ENCODE measurements around the gene ZNF345.

The ZNF345 gene

DNA sequence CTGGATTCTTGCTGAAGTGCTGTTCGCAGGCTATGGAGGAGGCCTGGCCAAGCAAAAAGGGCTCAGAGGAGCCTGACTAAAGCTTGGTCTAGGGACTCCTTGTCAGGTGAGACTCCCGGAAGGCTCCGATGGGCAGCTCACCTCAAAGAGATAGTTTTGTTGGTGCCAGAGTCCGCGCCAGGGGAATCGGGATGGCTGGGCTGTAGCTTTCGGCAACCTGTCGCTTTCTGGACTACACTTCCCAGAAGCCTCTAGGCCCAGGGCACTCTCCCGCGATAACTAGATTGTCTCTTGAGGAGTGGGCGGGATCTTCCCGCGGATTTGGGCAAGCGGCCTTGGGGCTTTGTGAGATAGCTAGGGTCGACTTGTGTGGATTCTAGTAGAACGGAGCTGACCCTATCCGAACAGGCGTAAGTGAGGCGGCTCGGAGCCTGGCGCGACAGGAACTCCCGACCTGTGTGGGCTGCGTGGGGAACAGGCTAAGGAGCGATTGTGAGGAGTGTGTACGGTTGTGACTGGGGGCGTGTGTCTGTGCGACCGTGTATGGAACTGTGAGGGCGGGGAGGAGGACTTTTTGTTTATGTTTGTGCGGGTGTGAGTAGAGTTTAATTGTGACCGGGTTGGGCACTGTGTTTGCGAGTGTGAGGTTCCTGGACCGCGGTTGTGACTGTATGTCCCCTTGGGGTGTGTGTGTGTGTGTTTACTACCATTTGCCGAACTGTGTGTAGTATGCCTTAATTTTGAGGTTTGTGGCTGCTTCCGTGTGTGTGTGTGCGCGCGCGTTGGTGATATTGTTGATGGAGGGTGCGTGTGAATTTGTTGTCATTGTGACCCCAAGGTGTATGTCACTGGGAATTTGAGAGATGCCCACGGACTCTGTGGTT lies at the start of gene ZNF345:
ZNF345 (plus strand) TSS at position 318 of the 884 bp plus-strand sequence. CDS start 25,955 bp downstream, outside the sequence.
- peak; percentile 84 to 93 for DNase-seq

DNA sequence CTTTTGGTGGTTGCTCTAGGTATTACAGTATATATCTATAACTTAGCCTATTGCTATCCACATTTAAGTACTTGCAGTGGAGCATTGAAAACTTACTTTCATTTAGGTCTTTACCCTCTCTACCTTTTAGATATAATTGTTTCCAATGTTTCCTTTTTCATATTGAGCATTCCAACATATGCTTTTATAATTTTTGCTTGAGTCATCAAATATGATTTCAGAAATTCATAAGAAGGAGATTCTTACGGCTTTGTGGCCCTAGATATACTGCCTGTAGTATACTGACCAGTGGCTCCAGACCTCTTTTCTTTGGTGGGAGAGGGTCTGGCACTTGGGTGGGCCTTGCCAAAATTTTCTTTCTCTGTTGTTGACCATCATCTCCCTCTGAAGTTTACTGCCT lies 45.3 kb upstream of the ZNF345 start:
- DNase-seq = no peak

DNA sequence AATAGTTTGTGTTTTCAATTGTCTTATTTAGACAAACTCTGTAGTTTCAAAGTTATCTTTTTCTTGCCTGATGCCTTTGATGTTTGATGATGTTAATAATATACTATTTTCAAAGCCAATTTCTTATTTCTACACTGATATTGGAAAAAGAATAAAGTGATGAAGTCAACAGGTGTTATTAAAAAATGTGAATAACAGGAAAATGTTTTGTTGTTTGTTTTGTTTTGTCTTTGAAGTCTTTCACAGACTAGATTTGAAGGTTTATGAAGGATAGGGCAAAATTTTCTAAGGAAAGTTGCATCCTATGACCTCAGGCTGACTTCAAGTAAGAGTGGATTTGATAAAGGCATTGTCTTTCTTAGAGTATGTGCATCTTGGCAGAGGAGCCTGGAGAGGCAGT lies 43.6 kb upstream of the ZNF345 start:
- DNase-seq = no peak

DNA sequence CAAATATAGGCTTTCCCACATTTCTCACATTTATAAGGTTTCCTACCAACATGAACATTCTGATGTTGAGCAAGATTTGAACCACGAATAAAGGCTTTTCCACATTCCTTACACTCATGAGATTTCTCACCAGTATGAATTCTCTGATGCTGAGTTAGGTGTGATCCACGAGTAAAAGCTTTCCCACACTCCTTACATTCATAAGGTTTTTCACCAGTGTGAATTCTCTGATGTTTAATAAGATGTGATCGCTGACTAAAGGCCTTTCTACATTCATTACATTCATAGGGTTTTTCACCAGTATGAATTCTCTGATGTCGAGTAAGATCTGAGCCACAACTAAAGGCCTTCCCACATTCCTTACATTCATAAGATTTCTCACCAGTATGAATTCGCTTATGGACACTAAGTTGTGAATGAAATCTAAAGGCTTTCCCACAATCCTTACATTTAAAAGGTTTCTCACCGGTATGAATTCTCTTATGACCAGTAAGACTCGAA lies 31.5 kb upstream of the ZNF345 start:
- no peak for DNase-seq

DNA sequence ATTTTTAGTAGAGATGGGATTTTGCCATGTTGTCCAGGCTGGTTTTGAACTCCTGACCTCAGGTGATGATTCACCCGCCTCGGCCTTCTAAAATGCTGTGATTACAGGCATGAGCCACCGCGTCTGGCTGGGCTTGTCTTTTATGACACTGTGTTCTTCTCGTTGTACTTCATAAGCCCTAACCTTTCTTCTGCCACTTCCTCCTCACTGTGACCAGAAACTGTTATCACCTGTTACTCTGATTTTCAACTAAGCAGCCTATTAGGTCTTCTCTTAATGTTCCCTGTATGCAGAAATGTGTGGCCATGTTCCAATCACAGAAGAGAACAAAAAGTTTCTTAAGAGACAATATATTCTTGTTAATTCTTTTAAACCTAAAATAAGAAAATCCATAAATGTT lies 28.9 kb upstream of the ZNF345 start:
- DNase-seq = no peak

DNA sequence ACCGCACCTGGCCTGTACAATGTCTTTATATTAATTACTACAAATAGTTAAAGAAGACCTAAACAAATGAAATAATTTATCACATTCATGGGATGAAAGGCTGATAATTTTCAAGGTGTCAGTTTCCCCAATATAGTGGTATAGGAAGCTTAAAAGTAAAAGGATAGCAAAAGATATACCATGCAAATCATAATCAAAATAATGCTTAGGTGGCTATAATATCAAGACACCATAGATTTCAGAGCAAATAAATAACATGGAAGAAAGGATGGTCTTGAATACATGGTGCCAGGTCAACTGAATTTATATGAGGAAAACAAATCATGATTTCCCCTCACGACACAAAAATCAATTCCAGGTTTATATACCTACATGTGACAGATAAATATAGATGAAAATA lies 17.2 kb upstream of the ZNF345 start:
- no peak for DNase-seq

DNA sequence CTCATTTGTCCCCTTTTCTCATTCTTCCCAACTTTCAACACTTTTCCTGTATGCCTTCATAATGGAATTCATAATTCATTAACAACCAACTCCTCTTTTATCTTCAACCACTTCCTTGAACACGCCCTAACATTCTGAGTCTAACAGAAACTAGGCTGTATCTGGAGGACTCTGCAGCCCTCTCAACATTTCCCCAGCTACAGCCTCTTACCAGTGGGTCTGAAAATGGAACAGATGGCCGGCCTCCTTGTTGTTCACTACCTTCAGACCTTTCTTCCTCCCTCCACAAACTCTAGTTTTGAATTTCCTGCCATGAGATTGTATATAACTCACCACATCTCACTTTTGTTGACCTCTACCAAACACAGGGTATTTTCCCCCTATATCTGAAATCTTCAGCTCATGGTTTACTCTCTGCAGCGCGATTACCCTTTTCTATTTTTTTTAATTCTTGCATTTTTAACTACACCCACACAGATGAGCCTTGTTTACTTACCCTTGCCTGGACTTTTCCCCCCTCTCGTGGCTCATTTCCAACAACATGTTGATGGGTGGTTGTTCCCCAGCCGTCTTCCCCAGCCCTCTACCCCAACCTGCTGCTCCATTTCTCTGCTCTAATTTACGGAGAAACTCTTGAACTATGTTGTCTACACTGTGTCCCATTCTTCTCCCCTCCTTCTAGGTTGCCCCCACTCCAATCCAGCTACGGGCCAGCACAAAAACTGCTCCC lies 13.3 kb upstream of the ZNF345 start:
- no peak for DNase-seq

DNA sequence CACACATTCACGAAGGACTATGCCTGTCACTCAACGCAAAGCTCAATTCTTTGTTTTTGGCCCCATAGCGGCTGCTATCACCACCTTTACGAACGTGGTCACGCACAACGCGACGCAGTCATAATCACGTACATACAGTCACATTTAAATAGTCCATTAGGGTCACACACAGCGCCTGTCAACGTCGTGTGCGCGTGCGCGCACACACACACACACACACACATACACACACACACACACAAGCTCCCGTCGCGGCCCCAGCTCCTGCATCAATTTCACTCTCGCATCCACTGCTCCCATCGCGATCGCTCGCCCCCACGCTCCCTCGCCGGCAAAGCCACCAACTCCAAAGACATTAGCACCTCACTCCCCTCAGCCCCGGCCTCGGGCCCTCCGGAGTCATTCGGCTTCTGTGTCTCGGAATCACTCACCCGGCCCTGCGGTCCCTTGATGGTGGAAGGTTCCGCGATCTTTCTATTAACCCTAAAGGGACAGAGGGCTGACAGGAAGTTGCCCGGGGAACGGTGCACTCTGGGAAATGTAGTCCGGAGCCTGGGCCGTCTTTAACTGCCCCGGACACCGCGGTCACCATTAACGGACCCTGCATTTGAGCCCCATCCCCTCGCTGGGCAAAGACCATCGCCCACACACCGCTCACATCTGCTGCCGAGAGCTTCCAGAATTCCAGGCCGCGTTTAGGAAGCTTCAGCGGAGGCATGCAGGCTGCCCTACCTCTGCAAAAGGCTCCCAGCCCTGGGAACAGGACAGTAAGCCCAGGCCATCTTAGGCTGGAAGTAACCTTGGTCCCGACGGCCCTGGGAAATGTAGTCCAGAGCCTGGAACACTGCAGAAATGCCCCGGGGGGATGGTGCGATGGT lies 12.5 kb upstream of the ZNF345 start, which contains the start of gene ZNF790:
ZNF790 (minus strand) TSS at position 482 of the 878 bp plus-strand sequence. CDS start 12,768 bp downstream, outside the sequence.
- DNase-seq = peak; percentile 79 to 90

DNA sequence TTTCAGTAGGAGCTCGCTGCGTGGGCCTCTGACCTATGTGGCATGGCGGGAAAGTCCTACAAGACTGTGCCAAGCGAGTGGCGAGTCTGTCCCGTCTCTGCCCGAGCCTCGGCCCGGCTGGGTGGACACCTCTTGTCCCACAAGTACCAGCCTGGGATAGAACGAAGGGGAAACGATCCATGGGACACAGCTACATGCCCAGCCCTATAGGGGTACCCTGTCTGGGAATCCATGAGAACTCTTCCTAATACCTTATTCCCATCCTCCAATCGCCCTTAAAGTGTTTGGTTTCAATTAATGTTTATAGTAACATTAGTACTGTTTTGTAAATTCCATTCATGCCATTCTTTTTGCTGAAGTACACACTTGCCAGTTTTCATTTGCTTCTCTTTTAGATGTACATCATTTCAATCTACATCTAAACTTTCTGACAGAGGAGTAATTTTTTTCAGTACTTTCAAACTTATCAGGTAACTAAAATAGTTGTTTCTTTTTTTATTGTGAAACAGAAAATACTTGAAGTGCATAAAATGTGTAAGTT lies 11.8 kb upstream of the ZNF345 start:
- DNase-seq = no peak

DNA sequence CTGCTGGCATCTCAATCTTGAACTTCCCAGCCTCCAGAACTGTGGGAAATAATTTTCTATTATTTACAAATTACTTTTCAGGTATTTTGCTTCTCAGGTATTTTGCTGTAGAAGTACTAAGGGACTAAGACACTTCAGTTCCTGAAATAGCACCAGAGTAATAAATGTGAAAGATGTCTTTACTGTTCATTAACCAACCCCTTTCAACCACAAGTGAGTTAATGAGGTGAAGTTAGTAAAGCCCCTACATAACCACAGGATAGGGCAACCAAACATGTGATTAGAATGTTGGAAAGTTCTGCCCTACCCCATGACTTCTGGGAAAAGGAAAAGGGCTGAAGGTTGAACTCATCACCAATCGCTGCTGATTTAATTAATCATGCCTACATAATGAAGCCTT lies 2.7 kb upstream of the ZNF345 start:
- no peak for DNase-seq

DNA sequence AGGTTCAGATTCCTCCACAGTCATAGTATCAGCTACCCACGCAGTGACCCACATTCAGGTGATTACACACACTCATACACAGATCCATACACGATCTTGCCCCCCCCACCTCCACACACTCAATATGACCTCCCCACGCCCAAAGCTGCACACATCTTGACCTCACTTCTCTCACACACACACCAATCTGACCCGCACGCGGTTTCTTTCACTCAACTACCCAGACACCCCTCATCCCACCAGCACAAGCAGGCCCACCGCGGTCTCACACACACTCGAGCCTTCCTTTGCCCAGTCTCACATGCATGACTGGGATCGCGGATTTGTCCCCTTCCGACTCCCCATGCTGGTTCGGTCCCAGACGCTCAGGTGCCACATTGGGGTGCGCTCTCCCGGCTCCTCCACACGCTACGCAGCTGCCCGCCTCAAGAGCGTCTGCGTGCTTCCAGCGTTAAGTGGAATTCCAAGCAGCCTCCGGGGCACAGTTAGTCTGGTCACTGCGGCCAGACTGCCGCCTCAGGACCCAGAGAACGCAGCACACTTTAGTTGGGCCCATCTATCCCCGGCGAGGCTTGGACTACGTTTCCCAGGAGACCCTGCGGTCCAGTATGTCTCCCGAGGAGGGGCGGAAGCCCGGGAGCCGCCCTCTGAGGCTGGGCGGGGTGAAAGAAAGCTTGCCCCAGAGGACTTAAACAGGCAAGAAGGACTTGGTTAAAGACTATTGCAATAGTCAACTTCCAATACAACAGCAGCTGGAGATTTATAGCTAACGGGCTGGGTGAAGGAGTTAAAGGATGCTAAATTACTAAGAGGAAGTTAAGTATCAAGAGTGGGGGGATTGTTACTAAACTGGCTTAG lies 746 bp upstream of the ZNF345 start:
- peak; percentile 74 to 88 for DNase-seq

DNA sequence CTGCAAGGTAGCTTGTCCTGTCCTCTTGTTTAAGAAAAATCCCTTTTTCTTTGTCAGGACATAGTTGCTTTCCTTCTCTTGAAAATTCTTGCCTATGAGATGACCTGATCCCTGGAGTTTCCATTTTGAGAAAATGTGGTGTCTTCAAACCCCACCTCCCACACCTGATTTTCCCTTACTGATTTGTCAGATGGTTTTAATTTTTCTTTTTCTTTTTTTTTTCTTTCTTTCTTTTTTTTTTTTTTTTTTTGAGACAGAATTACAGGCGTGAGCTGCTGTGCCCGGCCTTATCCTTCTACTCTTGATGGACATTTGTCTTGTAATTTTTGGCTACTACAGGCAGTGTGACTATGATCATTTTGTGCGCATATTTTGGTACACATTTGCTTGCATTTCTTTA lies 1.2 kb downstream of the ZNF345 start:
- no peak for DNase-seq

DNA sequence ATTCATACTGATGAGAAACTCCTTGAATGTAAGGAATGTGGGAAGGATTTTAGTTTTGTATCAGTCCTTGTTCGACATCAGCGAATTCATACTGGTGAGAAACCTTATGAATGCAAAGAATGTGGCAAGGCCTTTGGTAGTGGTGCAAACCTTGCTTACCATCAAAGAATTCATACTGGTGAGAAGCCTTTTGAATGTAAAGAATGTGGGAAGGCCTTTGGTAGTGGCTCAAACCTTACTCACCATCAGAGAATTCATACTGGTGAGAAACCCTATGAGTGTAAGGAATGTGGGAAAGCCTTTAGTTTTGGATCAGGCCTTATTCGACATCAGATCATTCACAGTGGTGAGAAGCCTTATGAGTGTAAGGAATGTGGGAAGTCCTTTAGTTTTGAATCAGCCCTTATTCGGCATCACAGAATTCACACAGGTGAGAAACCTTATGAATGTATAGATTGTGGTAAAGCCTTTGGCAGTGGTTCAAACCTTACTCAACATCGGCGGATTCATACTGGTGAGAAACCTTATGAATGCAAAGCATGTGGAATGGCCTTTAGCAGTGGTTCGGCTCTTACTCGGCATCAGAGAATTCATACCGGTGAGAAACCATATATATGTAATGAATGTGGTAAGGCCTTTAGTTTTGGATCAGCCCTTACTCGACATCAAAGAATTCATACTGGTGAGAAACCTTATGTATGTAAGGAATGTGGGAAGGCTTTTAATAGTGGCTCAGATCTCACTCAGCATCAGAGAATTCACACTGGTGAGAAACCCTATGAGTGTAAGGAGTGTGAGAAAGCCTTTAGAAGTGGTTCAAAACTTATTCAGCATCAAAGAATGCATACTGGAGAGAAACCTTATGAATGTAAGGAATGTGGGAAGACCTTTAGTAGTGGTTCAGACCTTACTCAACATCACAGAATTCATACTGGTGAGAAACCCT lies 26.6 kb downstream of the ZNF345 start:
- no peak for DNase-seq

DNA sequence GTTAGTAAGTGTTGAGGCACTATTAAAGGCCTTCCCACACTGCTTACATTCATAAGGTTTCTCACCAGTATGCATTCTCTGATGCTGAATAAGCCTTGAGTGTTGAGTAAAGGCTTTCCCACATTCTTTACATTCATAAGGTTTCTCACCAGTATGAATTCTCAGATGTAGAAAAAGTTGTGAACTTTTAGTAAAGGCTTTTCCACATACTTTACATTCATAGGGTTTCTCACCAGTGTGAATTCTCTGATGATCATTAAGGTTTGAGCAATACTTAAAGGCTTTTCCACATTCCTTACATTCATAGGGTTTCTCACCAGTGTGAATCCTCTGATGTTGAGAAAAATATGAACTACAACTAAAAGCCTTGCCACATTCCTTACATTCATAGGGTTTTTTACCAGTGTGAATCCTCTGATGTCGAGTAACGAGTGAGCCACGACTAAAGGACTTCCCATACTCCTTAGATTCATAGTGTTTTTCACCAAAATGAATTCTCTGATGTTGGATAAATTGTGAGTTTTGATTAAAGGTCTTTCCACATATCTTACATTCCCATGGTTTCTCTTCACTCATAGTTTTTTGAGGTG lies 41.2 kb downstream of the ZNF345 start:
- no peak for DNase-seq

DNA sequence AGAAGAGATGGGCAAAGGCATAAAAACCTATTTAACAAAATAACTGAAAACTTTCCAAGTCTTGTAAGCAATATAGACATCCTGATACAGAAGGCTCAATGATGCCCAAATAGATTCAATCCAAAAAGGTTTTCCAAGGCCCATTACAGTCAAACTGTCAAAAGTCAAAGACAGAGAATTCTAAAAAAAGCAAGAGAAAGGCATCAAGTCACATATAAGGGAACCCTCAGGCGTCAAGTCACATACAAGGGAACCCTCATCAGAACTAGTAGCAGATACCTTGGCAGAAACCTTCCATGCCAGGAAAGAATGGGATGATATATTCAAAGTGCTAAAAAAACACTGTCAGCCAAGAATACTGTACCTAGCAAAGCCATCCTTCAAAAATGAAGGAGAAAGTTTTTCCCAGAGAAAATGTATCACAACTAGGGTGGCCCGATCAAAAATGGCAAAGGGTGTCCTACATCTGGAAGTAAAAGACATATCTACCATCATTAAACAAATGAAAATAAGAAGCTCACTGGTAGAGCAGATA lies 44.2 kb downstream of the ZNF345 start:
- no peak for DNase-seq

DNA sequence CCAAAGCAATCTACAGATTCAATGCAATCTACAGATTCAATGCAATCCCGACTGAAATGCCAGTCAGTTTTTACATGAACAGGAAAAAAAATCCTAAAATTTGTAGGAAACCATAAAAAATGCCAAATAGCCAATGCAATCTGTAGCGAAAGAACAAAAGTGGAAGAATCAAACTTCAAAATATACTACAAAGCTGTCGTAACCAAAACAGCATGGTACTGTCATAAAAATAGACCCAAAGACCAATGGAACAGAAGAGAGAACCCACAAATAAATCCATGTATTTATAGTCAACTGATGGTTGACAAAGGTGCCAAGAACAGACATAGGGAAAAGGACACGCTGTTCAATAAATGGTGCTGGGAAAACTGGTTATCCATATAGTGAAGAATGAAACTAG lies 47.7 kb downstream of the ZNF345 start:
- DNase-seq = no peak

DNA sequence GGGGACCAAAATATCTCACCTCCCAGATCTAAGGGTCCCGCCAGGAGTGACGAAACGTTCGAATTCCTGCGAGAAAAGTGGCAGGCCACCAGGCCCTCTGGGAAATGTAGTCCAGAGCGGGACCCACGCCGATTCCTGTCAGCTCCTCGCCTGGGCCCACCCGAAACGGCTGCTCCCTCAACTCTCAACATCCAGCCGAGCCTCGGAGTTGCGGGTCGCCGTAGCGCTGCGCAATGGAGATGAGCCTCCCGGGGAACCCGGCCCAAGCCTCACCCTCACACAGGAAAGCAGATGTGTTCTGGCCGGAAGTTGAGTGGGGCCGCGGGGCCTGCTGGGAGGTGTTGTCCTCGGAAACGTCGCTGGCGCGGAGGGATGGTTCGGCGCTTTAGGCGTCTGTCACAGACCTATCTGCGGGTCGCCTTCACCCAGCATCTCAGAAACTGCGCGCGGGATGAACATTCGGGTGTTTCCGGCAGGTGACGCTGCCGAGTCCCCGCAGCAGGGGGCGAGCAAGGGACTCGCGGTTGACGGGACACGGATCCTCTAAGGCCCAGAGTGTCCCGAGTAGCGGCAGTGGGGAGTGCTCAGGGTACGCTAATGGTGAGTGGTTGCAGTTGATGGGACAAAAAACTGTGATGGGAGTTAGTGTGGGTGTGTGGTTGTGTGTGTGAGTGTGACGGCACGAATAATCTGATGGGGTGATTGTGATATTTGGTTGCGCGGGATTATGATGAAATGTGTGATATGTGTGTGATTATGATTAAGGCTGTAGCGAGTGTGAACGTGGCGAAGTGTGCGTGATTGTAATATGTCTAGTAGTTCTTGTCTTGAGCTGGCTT lies 65.5 kb downstream of the ZNF345 start, which contains the start of the genes ZNF568 and ZNF829:
ZNF568 (plus strand) TSS at position 341 of the 839 bp plus-strand sequence. CDS start 6,439 bp downstream, outside the sequence.
ZNF829 (minus strand) TSS at position 300 of the 839 bp plus-strand sequence. CDS start 1,124 bp downstream, outside the sequence.
- peak; percentile 80 to 90 for DNase-seq

DNA sequence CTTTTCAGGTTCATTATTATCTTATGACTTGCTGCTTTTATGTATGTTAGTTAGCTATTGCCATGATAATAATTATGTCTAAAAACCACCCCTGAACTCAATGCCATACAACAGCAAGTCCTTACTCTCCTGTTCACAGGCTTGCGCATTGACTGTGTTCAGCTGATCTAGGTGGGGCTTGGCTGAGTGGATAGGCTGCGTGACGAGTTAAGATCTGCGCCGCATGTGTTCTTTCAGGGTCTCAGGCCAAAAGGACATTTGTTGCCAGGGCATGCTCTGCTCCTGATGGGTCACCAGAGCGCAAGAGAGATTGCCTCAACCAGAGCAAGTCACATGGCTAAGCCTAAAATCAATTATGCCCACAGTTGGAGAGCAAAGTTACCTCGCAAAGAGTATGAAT lies 66.3 kb downstream of the ZNF345 start:
- peak; percentile 2 to 17 for DNase-seq
